ENCODE measurements around the gene MAB21L4. TPM values are rescaled to one million over a fixed set of nuclear protein-coding genes. Genes with fewer than 3 reads are reported as not detected.

MAB21L4 gene
- total and polyA plus RNA-seq, 2 of the 8 experiments (the other 6 are each of a cell fraction or from before 2014, with no cell fraction given): 0.11 TPM; not detected in 1

GRCh38 chr2:240889601-240890560 is 6.1 kb downstream of the MAB21L4 start:
- Histone ChIP-seq H3K23ac (ENCODE audit: insufficient read length) (no peak overlapping the region), H3K9ac (replicated peaks in 1 of 4; ENCODE audit: extremely low read depth in 1 of 4, low read depth in 3 of 4, low read length in 3 of 4) (no peak overlapping the region), H4K5ac (ENCODE audit: insufficient read length, low read depth, low read length) (no peak overlapping the region), H2BK15ac (ENCODE audit: low read length) (no peak overlapping the region), H3K14ac (ENCODE audit: insufficient read length) (no peak overlapping the region), H4K8ac (ENCODE audit: extremely low read depth, insufficient read depth, low read length) (no peak overlapping the region), H3K4ac (replicated peaks; ENCODE audit: insufficient read length, low read depth, low read length) (no peak overlapping the region), H3K9me3 (ENCODE audit: insufficient read depth in 2 of 2, low read depth in 1 of 2, low read length in 1 of 2) (no peaks in the 10 kb centered on the region), H2AK5ac (ENCODE audit: low read depth, low read length) (no peak overlapping the region), H2BK5ac (ENCODE audit: low read depth, low read length) (no peak overlapping the region), H3K27me3 (replicated peaks in 1 of 4; ENCODE audit: control insufficient read depth in 3 of 4, extremely low read depth in 1 of 4, insufficient read depth in 3 of 4, low read length in 3 of 4) (no peaks in the 10 kb centered on the region), H3K79me1 (ENCODE audit: low read depth, low read length) (no peaks in the 10 kb centered on the region), H3K4me3 (ENCODE audit: extremely low read depth in 1 of 4, insufficient read depth in 2 of 4, low read depth in 3 of 4, low read length in 4 of 4) (no peak overlapping the region), H3K27ac (ENCODE audit: low read depth, low read length) (no peak overlapping the region), H3K18ac (ENCODE audit: extremely low read depth, low read length) (no peak overlapping the region), H3K79me2 (ENCODE audit: control insufficient read depth in 1 of 2, insufficient read depth in 2 of 2, low read length in 2 of 2) (no peaks in the 10 kb centered on the region), H4K91ac (replicated peaks; ENCODE audit: insufficient read length, low read length) (no peak overlapping the region), H2AFZ (ENCODE audit: low read length) (no peak overlapping the region), H2BK12ac (ENCODE audit: low read depth, low read length) (no peak overlapping the region), H3K36me3 (ENCODE audit: control insufficient read depth in 2 of 4, insufficient read depth in 4 of 4, low read length in 3 of 4) (no peaks in the 10 kb centered on the region), H2BK120ac (replicated peaks; ENCODE audit: low read depth, low read length) (no peak overlapping the region), H3K23me2 (ENCODE audit: low read depth, low read length) (no peaks in the 10 kb centered on the region), H3K56ac (replicated peaks; ENCODE audit: insufficient read length, low read depth, low read length) (no peak overlapping the region), H4K20me1 (replicated peaks in 1 of 2; ENCODE audit: control insufficient read depth in 1 of 2, insufficient read depth in 2 of 2, low read length in 2 of 2) (no peaks in the 10 kb centered on the region), H2BK20ac (ENCODE audit: low read length) (no peak overlapping the region), H3K4me2 (ENCODE audit: insufficient read depth in 1 of 2, low read depth in 2 of 2, low read length in 2 of 2) (no peak overlapping the region), H3K4me1 (replicated peaks in 1 of 4; ENCODE audit: control insufficient read depth in 3 of 4, insufficient read depth in 4 of 4, low read length in 3 of 4) (peaks cover 0 to 2% (median 0%) of the 10 kb centered on the region in 4 experiments; a peak in 2 of 7 replicates)
- CTCF ChIA-PET (ENCODE audit: partially characterized antibody): interaction anchor here (1.3 to 4.4 kb wide), 3 partner anchors 24 to 40 kb away, joined by 3 to 26 read pairs (median 5); no protein-coding TSS in a partner anchor
- DNase-seq (ENCODE audit: low read depth in 1 of 2, low spot score in 2 of 2): no peak
- WGBS, 2 experiments (ENCODE audit: extremely low coverage in 1 of 2, insufficient coverage in 1 of 2, insufficient read length in 1 of 2, insufficient replicate concordance in 2 of 2, low coverage in 1 of 2, low lambda C conversion rate in 2 of 2, missing lambda C conversion rate in 1 of 2): 93% methylated on average over 31 of the region's 38 CpGs; no CpG with 5 or more reads in 1 of the 2 experiments
- POLR2A ChIA-PET (ENCODE audit: partially characterized antibody): interaction anchor here (1.0 to 1.7 kb wide), 2 partner anchors 9 to 10 kb away, joined by 3 to 6 read pairs; no protein-coding TSS in a partner anchor
- no peak for FAIRE-seq
- TF ChIP-seq SUZ12 (IDR thresholded peaks at IDR 0.05; ENCODE audit: low read length): no peak
- no peak for TF ChIP-seq CTBP2 (IDR thresholded peaks at IDR 0.05; ENCODE audit: borderline replicate concordance, insufficient read depth, insufficient read length, low read length)
- TF ChIP-seq CEBPB (IDR thresholded peaks at IDR 0.05; ENCODE audit: low read depth, low read length): no peak

Measured in H1 (cell line).